ENCODE results near the gene HSPB1. TPM values are rescaled to one million over a fixed set of nuclear protein-coding genes. Genes with fewer than 3 reads are reported as not detected.
A peak's percentile ranks its signal among the peaks of the same experiment; 100 is the strongest.
"Not testable (repeated sequence)": the region's sequence is repeated elsewhere in the genome, so short reads cannot be mapped to it uniquely, and the experiment has no call there.

The HSPB1 gene
- total RNA-seq, 1 experiment from 2014 or later, result 80.7 TPM

DNA sequence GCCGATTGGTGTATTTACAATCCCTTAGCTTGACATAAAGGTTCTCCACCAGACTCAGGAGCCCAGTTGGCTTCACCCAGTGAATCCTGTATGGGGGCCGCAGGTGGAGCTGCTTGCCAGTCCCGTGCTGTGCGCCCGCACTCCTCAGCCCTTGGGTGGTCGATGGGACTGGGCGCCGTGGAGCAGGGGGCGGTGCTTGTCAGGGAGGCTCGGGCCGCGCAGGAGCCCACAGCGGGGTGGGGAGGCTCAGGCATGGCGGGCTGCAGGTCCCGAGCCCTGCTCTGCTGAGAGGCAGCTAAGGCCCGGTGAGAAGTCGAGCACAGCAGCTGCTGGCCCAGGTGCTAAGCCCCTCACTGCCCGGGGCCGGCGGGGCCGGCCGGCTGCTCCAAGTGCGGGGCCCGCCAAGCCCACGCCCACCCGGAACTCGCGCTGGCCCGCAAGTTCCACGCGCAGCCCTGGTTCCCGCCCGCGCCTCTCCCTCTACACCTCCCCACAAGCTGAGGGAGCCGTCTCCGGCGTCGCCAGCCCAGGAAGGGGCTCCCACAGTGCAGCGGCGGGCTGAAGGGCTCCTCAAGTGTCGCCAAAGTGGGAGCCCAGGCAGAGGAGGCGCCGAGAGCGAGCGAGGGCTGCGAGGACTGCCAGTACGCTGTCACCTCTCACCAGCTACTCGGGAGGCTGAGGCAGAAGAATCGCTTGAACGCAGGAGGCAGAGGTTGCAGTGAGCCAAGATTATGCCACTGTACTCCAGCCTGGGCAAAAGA is 7.0 kb downstream of the HSPB1 start:
- not testable (repeated sequence) for H3K36me3 ChIP-seq (replicated peaks; ENCODE audit: control insufficient read depth, insufficient read depth, low read length)

GRCh38 chr7:76310102-76310957 is 7.9 kb downstream of the HSPB1 start:
- DNase-seq, result no peak
- no peaks in the 10 kb centered on the region for H3K27me3 ChIP-seq (ENCODE audit: control insufficient read depth, insufficient read depth, low read length)
- H3K4me3 ChIP-seq (ENCODE audit: insufficient read depth, low read depth, low read length), result no peak overlapping the region
- no peaks in the 10 kb centered on the region for H3K36me3 ChIP-seq (replicated peaks; ENCODE audit: control insufficient read depth, insufficient read depth, low read length)

More for the DNA sequence above, 7.0 kb downstream of the HSPB1 start:
- not testable (repeated sequence) for H3K27me3 ChIP-seq (ENCODE audit: control insufficient read depth, insufficient read depth, low read length); H3K4me3 ChIP-seq (ENCODE audit: insufficient read depth, low read depth, low read length); DNase-seq

DNA sequence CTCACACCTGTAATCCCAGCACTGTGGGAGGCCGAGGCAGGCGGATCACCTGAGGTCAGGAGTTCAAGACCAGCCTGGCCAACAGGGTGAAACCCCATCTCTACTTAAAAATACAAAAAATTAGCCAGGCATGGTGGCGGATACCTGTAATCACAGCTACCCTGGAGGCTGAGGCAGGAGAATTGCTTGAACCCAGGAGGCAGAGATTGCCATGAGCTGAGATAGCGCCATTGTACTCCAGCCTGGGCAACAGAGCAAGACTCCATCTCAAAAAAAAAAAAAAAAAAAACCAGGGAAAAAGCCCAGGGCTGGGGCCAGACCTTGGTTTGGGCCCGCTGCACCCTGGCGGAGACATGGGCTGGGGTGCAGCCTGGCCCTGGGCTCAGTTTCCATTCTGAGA is 9.4 kb downstream of the HSPB1 start:
- not testable (repeated sequence) for H3K36me3 ChIP-seq (replicated peaks; ENCODE audit: control insufficient read depth, insufficient read depth, low read length)

DNA sequence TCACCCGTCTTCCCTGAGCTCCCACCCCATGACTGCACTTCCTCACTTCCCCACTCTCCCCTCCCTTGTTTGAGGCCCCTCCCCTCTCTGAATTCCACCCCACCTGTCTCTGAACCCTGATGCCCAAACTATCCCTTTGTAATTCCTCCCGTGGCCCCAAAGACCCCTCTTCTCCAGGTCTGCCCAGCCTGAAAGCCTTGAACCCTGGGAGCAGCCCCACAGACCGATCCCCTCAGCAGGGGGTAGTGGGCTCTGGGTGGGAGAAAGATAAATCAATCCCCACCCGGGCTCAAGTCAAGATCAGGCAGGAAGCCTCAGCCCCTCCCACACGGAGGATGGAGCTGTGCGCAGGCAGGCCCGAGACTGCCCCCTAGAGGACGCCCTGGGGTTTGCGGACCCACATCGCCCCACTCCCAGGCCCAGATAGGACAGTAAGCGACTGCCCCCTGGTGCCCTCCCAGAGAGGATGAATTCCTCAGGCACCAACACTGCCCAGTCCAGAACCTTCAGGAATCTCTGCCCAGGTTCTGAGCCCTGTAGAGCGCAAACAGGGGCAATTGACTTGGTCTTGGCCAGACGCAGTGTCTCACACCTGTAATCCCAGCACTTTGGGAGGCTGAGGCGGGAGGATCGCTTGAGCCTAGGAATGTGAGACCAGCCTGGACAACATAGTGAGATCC is 11.7 kb downstream of the HSPB1 start:
- Histone ChIP-seq H3K36me3 (replicated peaks; ENCODE audit: control insufficient read depth, insufficient read depth, low read length) (no peaks in the 10 kb centered on the region), H3K27me3 (ENCODE audit: control insufficient read depth, insufficient read depth, low read length) (no peaks in the 10 kb centered on the region), H3K4me3 (ENCODE audit: insufficient read depth, low read depth, low read length) (peak overlapping the region; percentile 24; the same call in 1 of the 2 replicates)
- DNase-seq, result peak; percentile 97

More for the DNA sequence above, 9.4 kb downstream of the HSPB1 start:
- not testable (repeated sequence) for H3K4me3 ChIP-seq (ENCODE audit: insufficient read depth, low read depth, low read length); H3K27me3 ChIP-seq (ENCODE audit: control insufficient read depth, insufficient read depth, low read length); DNase-seq

DNA sequence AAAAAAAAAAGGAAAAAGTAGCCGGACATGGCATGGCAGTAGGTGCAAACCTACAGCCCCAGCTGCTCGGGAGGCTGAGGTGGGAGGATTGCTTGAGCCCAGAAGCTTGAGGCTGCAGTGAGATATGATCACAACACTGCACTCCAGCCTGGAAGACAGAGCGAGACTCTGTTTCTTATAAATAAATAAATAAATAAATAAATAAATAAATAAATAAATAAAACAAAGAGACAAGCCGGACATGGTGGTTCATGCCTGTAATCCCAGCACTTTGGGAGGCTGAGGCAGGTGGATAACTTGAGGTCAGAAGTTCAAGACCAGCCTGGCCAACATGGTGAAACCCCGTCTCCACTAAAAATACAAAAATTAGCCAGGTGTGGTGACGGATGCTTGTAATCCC is 12.3 kb downstream of the HSPB1 start:
- not testable (repeated sequence) for DNase-seq; H3K36me3 ChIP-seq (replicated peaks; ENCODE audit: control insufficient read depth, insufficient read depth, low read length); H3K4me3 ChIP-seq (ENCODE audit: insufficient read depth, low read depth, low read length); H3K27me3 ChIP-seq (ENCODE audit: control insufficient read depth, insufficient read depth, low read length)

DNA sequence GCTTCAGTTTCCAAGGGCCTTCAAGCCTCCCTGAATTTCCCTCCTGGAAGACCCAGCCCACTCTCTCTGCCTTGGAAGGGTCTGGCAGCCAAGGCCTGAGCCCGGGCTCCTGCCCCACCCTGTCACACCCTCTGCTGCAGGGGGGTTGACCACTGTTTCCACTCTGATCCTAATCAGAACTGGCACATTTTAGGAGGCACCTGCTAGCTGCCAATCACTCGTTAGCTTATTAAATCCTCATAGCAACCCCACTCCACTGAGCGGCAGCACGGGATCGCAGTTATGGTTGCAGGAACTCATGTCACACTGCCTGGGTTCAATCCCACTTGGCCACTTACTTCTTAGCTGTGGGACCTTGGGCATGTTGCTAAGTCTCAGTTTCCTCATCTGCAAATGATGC is 12.9 kb downstream of the HSPB1 start:
- Histone ChIP-seq H3K36me3 (replicated peaks; ENCODE audit: control insufficient read depth, insufficient read depth, low read length) (no peaks in the 10 kb centered on the region), H3K27me3 (ENCODE audit: control insufficient read depth, insufficient read depth, low read length) (no peaks in the 10 kb centered on the region), H3K4me3 (ENCODE audit: insufficient read depth, low read depth, low read length) (no peak overlapping the region)
- DNase-seq, result peak; percentile 27

DNA sequence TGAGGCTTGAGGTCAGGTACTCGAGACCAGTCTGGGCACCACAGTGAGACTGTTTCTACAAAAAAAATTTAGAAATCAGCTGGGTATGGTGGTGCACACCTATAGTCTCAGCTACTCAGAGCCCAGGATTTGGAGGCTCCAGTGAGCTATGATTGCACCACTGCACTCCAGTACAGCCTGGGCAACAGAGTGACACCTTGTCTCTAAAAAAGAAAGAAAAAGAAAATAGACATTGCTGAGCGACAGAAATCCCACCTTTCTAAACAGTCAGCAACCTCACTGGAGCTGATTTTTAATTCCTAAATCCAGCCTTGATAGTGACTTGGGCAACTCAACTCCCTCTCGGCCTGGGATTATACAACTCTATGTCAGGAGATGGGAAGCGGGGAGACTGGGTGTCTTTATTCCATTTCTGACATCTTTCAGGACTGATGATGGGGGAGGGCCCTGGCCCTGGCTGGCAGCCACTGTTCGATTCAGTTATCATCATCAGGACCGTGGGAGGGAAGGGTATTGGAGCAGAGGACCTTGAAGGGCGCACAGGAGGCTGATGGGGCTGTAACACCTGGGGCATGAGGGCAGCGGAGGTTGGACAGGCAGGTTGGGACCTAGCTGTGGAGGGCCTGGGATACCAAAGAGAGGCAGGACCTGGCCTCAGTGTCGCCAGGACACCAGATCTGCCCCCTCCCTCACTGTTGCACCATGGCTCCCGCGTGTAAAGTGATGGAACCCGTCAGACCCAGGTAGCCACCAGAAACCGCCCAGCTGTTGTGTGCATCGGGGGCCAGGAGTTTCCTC is 14.7 kb downstream of the HSPB1 start:
- DNase-seq, result no peak
- Histone ChIP-seq H3K27me3 (ENCODE audit: control insufficient read depth, insufficient read depth, low read length) (no peaks in the 10 kb centered on the region), H3K36me3 (replicated peaks; ENCODE audit: control insufficient read depth, insufficient read depth, low read length) (no peaks in the 10 kb centered on the region), H3K4me3 (ENCODE audit: insufficient read depth, low read depth, low read length) (peak overlapping the region; percentile 29)

- Histone ChIP-seq H3K27me3 (ENCODE audit: control insufficient read depth, insufficient read depth, low read length) (no peaks in the 10 kb centered on the region), H3K4me3 (ENCODE audit: insufficient read depth, low read depth, low read length) (peak overlapping the region; percentile 71), H3K36me3 (replicated peaks; ENCODE audit: control insufficient read depth, insufficient read depth, low read length) (0 out of 2 replicates have a peak, but pooled peaks cover 1% of the 10 kb centered on the region)
- DNase-seq, result peak; percentile 100
Measured at GRCh38 chr7:76317782-76318487, 15.5 kb downstream of the HSPB1 start.

GRCh38 chr7:76318488-76319353 is 16.2 kb downstream of the HSPB1 start:
- Histone ChIP-seq H3K4me3 (ENCODE audit: insufficient read depth, low read depth, low read length) (peak overlapping the region; percentile 71), H3K27me3 (ENCODE audit: control insufficient read depth, insufficient read depth, low read length) (no peaks in the 10 kb centered on the region), H3K36me3 (replicated peaks; ENCODE audit: control insufficient read depth, insufficient read depth, low read length) (0 out of 2 replicates have a peak, but pooled peaks cover 1% of the 10 kb centered on the region)
- DNase-seq, result no peak

DNA sequence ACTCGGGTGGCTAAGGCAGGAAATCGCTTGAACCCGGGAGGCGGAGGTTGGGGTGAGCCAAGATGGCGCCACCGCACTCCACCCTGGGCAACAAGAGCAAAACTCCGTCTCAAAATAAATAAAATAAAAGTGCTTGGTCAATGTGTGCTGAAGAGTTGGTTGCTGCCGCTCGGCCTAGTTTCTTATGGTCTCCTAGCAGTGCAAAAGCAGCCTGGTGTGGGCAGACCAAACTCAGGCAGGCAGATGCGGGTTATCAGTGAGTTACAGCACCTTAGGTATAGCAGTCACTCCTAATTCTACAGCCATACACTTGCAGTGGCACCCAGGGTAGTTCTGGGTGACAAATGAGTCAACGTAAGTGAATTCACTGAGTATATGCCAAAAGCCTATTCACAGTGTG is 22.6 kb downstream of the HSPB1 start:
- H3K4me3 ChIP-seq (ENCODE audit: insufficient read depth, low read depth, low read length), result no peak overlapping the region
- DNase-seq, result no peak
- peaks cover 29% of the 10 kb centered on the region for H3K36me3 ChIP-seq (replicated peaks; ENCODE audit: control insufficient read depth, insufficient read depth, low read length)
- no peaks in the 10 kb centered on the region for H3K27me3 ChIP-seq (ENCODE audit: control insufficient read depth, insufficient read depth, low read length)

DNA sequence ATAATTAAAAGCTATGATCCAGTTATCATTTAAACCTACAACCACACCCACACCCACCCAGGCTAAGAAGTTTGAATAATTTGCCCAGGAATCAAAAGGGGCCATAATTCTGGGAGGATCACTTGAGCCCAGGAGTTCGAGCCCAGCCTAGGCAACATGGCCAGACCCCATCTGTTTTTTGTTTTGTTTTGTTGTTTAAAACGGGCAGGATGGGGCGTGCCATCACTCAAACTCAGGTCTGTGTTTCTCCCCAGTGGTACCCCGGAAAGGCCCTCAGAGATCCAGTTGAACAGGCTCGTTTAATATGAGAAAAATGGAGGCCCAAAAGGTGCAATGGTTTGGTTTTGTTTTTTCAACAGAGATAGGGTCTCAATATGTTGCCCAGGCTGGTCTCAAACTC is 23.3 kb downstream of the HSPB1 start:
- Histone ChIP-seq H3K4me3 (ENCODE audit: insufficient read depth, low read depth, low read length) (no peak overlapping the region), H3K36me3 (replicated peaks; ENCODE audit: control insufficient read depth, insufficient read depth, low read length) (peaks cover 31% of the 10 kb centered on the region), H3K27me3 (ENCODE audit: control insufficient read depth, insufficient read depth, low read length) (no peaks in the 10 kb centered on the region)
- no peak for DNase-seq

- DNase-seq, result no peak
- H3K4me3 ChIP-seq (ENCODE audit: insufficient read depth, low read depth, low read length), result no peak overlapping the region
- H3K36me3 ChIP-seq (replicated peaks; ENCODE audit: control insufficient read depth, insufficient read depth, low read length), result peaks cover 31% of the 10 kb centered on the region
- H3K27me3 ChIP-seq (ENCODE audit: control insufficient read depth, insufficient read depth, low read length), result no peaks in the 10 kb centered on the region
Measured at GRCh38 chr7:76326646-76327233, 24.3 kb downstream of the HSPB1 start.

Data from H7 (cell line).